IgD-negative memory B cell (primary cell): ENCODE data around the gene HTRA3. TPM values are rescaled to one million over a fixed set of nuclear protein-coding genes. Genes with fewer than 3 reads are reported as not detected.

Experiments
- H3K27ac Mint-ChIP-seq, 3 donors: one replicate each; pipeline ENCODE4 v1.8.0; 2020 to 2022; ENCODE audit warnings: mild to moderate bottlenecking in 3 of 3, mixed read lengths in 3 of 3, moderate library complexity in 1 of 3
- H3K27me3 Mint-ChIP-seq: one replicate; pipeline ENCODE4 v1.8.0; 2021; ENCODE audit warnings: mixed read lengths
- H3K36me3 Mint-ChIP-seq: one replicate; pipeline ENCODE4 v1.8.0; 2020; ENCODE audit warnings: mild to moderate bottlenecking, mixed read lengths
- H3K4me1 Mint-ChIP-seq, 3 donors: one replicate each; pipeline ENCODE4 v1.8.0; 2020 to 2022; ENCODE audit warnings: mixed read lengths in 3 of 3, mild to moderate bottlenecking in 1 of 3
- H3K4me3 Mint-ChIP-seq, 4 donors: one replicate each; pipeline ENCODE4 v1.8.0; 2020 to 2022; ENCODE audit warnings: mild to moderate bottlenecking in 4 of 4, mixed read lengths in 4 of 4, moderate library complexity in 3 of 4
- H3K9me3 Mint-ChIP-seq, 3 donors: one replicate each; pipeline ENCODE4 v1.8.0; 2020 to 2021; ENCODE audit warnings: mixed read lengths in 3 of 3, mild to moderate bottlenecking in 1 of 3
- polyA plus RNA-seq: library from polyadenylated mRNA; unstranded; fragments of 300-500 nt; fragmentation: Illumina TruSeq; gene quantifications from one replicate; pipeline ENCODE4 v1.2.3, GENCODE V29; 2021

HTRA3 gene
- polyA plus RNA-seq, 1 donor from 2014 or later: not detected

GRCh38 chr4:8284391-8284790 lies 14.8 kb downstream of the HTRA3 start:
- Mint-ChIP-seq H3K4me3 (no peak overlapping the region), H3K27me3 (peaks cover 6% of the 10 kb centered on the region), H3K36me3 (no peaks in the 10 kb centered on the region), H3K9me3 (no peaks in the 10 kb centered on the region), H3K4me1 (no peaks in the 10 kb centered on the region), H3K27ac (no peak overlapping the region)

GRCh38 chr4:8285143-8285975 lies 15.8 kb downstream of the HTRA3 start:
- no peak overlapping the region for H3K4me3 Mint-ChIP-seq
- H3K36me3 Mint-ChIP-seq: no peaks in the 10 kb centered on the region
- H3K9me3 Mint-ChIP-seq: no peaks in the 10 kb centered on the region
- peaks cover 3% of the 10 kb centered on the region for H3K27me3 Mint-ChIP-seq
- H3K4me1 Mint-ChIP-seq: peaks cover 0 to 3% (median 3%) of the 10 kb centered on the region in 3 donors
- H3K27ac Mint-ChIP-seq: no peak overlapping the region

- Mint-ChIP-seq H3K4me1 (peaks cover 0 to 8% (median 6%) of the 10 kb centered on the region in 3 donors), H3K27ac (no peak overlapping the region), H3K27me3 (peaks cover 3% of the 10 kb centered on the region), H3K9me3 (no peaks in the 10 kb centered on the region), H3K36me3 (no peaks in the 10 kb centered on the region), H3K4me3 (no peak overlapping the region)
Observed at GRCh38 chr4:8285976-8286718, 16.6 kb downstream of the HTRA3 start.

GRCh38 chr4:8286719-8287342 lies 17.3 kb downstream of the HTRA3 start:
- no peak overlapping the region for H3K4me3 Mint-ChIP-seq
- peaks cover 6 to 8% (median 6%) of the 10 kb centered on the region in 3 donors for H3K4me1 Mint-ChIP-seq
- H3K36me3 Mint-ChIP-seq: no peaks in the 10 kb centered on the region
- no peaks in the 10 kb centered on the region for H3K9me3 Mint-ChIP-seq
- H3K27ac Mint-ChIP-seq: peak overlapping the region in 1 of 3 donors; percentile 88
- peaks cover 3% of the 10 kb centered on the region for H3K27me3 Mint-ChIP-seq

- Mint-ChIP-seq H3K27me3 (peaks cover 2% of the 10 kb centered on the region), H3K4me3 (no peak overlapping the region), H3K36me3 (no peaks in the 10 kb centered on the region), H3K9me3 (no peaks in the 10 kb centered on the region), H3K4me1 (peaks cover 6 to 8% (median 6%) of the 10 kb centered on the region in 3 donors), H3K27ac (peak overlapping the region in 1 of 3 donors; percentile 88)
Observed at GRCh38 chr4:8287343-8288280, 18.1 kb downstream of the HTRA3 start.

- Mint-ChIP-seq H3K4me3 (no peak overlapping the region), H3K4me1 (peaks cover 6 to 8% (median 6%) of the 10 kb centered on the region in 3 donors), H3K27me3 (peaks cover 1% of the 10 kb centered on the region), H3K36me3 (no peaks in the 10 kb centered on the region), H3K9me3 (no peaks in the 10 kb centered on the region), H3K27ac (no peak overlapping the region)
Observed at GRCh38 chr4:8289151-8289750, 19.7 kb downstream of the HTRA3 start.

- H3K27me3 Mint-ChIP-seq: peaks cover 1% of the 10 kb centered on the region
- peak overlapping the region; percentile 5 to 80 (median 62) for H3K4me3 Mint-ChIP-seq
- peaks cover 6 to 8% (median 6%) of the 10 kb centered on the region in 3 donors for H3K4me1 Mint-ChIP-seq
- H3K9me3 Mint-ChIP-seq: no peaks in the 10 kb centered on the region
- peak overlapping the region in 1 of 3 donors; percentile 86 for H3K27ac Mint-ChIP-seq
- no peaks in the 10 kb centered on the region for H3K36me3 Mint-ChIP-seq
Observed at GRCh38 chr4:8289956-8290700, 20.6 kb downstream of the HTRA3 start.

GRCh38 chr4:8290701-8290970 lies 21.1 kb downstream of the HTRA3 start:
- Mint-ChIP-seq H3K4me1 (peaks cover 6 to 8% (median 6%) of the 10 kb centered on the region in 3 donors), H3K4me3 (peak overlapping the region; percentile 5 to 80 (median 62)), H3K27ac (peak overlapping the region in 1 of 3 donors; percentile 86), H3K9me3 (no peaks in the 10 kb centered on the region), H3K36me3 (no peaks in the 10 kb centered on the region), H3K27me3 (peaks cover 1% of the 10 kb centered on the region)

- no peak overlapping the region for H3K27ac Mint-ChIP-seq
- peaks cover 6 to 8% (median 6%) of the 10 kb centered on the region in 3 donors for H3K4me1 Mint-ChIP-seq
- H3K9me3 Mint-ChIP-seq: no peaks in the 10 kb centered on the region
- H3K27me3 Mint-ChIP-seq: peaks cover 1% of the 10 kb centered on the region
- peak overlapping the region in 1 of 4 donors; percentile 31 for H3K4me3 Mint-ChIP-seq
- H3K36me3 Mint-ChIP-seq: no peaks in the 10 kb centered on the region
Observed at GRCh38 chr4:8291036-8291682, 21.6 kb downstream of the HTRA3 start.

- Mint-ChIP-seq H3K27ac (no peak overlapping the region), H3K4me1 (peaks cover 6 to 8% (median 6%) of the 10 kb centered on the region in 3 donors), H3K36me3 (no peaks in the 10 kb centered on the region), H3K27me3 (no peaks in the 10 kb centered on the region), H3K4me3 (no peak overlapping the region), H3K9me3 (no peaks in the 10 kb centered on the region)
Observed at GRCh38 chr4:8291701-8292477, 22.3 kb downstream of the HTRA3 start.

GRCh38 chr4:8292478-8293107 lies 23.0 kb downstream of the HTRA3 start:
- Mint-ChIP-seq H3K4me3 (no peak overlapping the region), H3K4me1 (peaks cover 6 to 8% (median 6%) of the 10 kb centered on the region in 3 donors), H3K27ac (peak overlapping the region in 1 of 3 donors; percentile 54), H3K36me3 (no peaks in the 10 kb centered on the region), H3K9me3 (no peaks in the 10 kb centered on the region), H3K27me3 (no peaks in the 10 kb centered on the region)
